HG03025 (cell line): Measurements from ENCODE around the gene TXNRD2.

Experiments used
- ATAC-seq: cut with Tn5 transposase; IDR thresholded peaks from one replicate; pipeline ENCODE4 v1.9.1; 2021; ENCODE audit warnings: mild to moderate bottlenecking, moderate library complexity; ENCODE audit not compliant: unreplicated experiment, low FRiP score

Gene TXNRD2

DNA sequence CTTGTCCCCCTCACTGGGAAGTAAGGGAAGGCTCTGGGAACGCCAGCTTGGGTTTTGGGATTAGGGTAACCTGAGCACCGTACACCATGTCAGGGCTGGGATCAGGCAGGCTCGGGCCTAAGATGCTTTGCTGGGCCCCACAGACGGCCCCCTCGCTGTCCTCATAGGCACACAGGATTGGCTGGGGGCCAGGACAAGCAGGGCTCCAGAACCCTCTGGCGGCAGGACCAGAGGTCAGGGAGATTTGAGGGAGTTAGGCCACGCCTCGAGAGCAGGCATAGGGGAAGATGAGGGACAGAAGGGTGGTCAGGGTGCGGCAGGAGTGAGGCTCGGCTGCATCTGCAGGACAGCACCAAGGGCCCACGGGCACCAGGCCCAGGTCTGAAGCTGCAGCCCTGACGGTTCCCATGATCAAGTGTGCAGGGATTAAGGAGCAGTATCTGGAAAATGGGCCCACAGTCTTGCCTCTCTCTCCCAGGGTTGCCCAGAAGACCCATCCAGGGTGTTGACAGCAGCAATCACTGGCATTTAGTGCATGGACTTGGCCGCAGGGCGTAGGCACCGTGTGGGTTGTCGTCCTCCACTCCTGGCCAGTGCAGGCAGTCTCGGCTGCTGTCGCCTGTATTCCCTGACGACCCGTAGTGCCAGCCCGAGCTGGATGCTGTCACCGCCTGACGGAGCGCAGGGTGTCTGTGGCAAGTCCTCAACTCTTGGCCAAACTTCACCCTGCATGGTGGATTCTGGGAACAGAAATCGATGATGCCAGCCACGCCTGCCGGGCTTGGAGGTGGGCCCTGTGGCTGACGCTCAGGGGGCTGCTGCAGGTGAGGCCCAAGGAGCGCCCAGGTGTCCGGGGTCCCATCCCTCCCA, 71.2 kb downstream of the TXNRD2 start:
- ATAC-seq = no peak

- no peak for ATAC-seq
These were observed 72.0 kb downstream of the TXNRD2 start for GRCh38 chr22:19869497-19870152.

DNA sequence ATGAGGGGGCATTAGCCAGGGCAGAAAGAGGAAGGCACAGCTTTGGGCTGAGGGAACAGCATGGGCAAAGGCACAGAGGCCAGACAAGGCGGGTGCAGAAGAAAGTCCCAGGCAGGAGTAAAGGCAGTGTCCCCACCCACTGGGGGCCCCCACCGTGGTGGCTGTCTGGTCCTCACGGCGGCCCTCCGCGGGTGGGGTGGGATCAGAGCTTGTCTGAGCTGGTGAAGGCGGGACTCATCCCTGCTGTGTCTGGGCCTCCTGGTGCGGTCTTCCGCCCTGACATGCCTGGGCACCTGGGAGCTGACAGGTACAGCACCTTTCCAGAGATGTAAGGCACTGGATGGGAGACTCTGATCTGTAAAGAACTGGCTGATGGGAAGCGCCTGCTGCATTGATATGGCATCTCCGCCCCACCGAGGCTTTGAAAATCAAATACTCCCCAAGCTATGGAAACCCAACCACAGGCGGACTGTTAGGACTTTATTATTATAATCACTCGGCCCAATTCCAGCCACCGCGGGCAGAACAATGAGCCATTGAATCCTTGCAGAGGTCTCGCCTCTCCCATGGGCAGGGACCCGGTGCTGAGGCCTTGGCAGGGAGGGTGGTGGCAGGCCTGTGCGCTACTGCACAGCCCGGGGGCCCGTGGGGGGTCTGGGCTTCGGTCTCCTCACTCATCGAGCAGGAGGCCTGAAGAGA, 72.7 kb downstream of the TXNRD2 start:
- no peak for ATAC-seq

- ATAC-seq = no peak
These were observed 73.3 kb downstream of the TXNRD2 start for GRCh38 chr22:19868333-19868732.

DNA sequence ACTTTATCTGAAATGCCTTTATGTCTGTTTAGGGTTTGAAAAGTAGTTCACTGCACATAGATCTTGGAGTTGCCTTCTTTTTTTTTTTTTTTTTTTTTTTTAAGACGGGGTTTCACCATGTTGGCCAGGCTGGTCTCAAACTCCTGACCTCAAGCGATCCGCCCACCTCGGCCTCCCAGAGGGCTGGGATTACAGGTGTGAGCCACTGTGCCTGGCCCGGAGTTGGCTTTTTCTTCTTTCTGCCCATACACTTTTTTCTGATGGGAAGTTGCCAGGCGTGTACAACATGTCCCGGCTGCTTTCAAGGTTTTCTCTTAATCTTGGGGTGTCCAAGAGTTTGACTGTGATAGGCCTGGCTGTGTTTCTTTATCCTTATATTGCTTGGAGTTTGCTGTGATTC, 74.0 kb downstream of the TXNRD2 start:
- no peak for ATAC-seq

DNA sequence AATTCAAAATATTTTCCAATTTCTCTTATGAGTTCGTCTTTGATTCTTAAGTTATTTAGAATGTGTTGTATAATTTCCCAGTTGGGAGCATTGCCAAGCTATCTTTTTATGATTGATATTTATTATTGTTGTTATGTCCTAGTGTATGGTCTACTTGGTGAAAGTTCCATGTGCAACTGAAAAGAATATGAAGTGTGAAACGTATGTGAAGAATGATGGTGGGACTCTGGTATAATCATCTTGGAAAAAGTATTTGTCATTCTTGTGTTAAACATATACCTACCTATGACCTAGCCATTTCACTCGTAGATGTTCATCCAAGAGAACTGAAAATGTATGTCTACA, 75.0 kb downstream of the TXNRD2 start:
- no peak for ATAC-seq

GRCh38 chr22:19865141-19865829, 76.3 kb downstream of the TXNRD2 start:
- no peak for ATAC-seq

DNA sequence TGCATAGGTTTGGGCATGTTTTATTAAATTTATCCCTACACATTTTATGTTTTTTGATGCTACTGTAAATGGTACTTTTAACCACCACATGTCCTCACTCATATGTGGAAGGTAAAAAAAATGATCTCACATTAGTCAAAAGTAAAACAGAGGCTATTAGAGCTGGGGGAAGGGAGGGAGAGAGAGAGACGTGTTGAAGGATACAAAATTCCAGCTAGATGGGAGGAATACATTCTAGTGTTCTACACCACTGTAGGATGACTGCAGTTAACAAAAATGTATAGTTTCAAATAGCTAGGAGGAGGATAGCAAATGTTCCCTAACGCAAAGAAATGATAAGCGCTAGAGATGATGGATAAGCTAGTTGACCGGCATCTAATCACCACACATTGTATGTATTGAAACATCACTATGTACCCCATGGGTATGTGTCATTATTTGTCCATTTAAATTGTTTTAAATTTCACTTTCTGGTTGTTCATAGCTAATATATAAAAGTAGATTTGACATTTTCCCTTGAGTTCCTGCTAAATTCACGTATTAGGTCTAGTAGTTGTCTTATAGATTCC, 77.0 kb downstream of the TXNRD2 start:
- ATAC-seq = no peak

DNA sequence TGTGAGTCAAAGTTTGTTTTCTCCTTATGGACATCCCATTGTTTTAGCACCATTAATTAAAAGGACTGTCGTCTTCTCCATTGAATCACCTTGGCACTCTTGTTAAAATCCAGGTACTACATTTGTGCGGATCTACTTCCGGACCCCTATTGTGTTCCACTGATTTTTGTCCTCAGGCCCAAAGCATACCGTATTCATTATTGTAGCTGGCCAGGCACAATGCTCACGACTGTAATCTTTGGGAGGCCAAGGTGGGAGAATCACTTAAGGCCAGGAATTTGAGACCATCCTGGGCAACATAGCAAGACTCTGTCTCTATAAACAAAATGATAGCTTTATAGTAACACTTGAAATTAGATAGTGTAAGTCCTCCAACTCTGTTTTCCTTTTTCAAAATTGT, 78.0 kb downstream of the TXNRD2 start:
- no peak for ATAC-seq

- no peak for ATAC-seq
These were observed 78.9 kb downstream of the TXNRD2 start for GRCh38 chr22:19862619-19863246.

DNA sequence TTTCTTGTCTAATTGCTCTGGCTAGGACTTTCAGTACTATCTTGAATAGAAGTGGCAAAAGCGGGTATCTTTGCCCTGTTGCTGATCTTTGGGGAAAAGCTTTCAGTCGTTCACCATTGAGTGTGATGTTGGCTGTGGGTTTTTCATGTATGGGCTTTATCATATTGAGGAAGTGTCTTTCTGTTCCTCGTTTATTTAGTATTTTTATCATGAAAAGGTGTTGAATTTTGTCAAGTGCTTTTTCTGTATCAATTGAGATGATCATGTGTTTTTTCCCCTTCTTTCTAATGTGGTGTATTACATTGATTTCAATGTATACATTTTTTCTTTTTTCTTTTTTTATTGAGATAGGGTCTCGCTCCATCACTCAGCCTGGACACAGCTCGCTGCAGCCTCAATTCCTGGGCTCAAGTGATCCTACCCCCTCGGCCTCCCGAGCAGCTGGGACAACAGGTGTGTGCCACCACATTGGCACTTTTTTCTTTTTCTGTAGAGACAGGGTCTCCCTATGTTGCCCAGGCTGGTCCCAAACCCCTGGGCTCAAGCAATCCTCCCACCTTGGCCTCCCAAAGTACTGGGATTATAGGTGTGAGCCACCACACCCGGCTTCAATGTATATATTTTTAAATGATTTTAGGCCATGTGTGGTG, 81.6 kb downstream of the TXNRD2 start:
- no peak for ATAC-seq

GRCh38 chr22:19857382-19857781, 84.2 kb downstream of the TXNRD2 start:
- ATAC-seq = no peak

GRCh38 chr22:19855504-19856409, 85.9 kb downstream of the TXNRD2 start:
- peak; percentile 17 for ATAC-seq

GRCh38 chr22:19854778-19855503, 86.7 kb downstream of the TXNRD2 start, which contains the start of the genes GNB1L and RTL10:
TSS of gene GNB1L (minus strand) at chr22:19854874. CDS start at chr22:19821355, 33,519 bp downstream.
TSS of gene RTL10 (minus strand) at chr22:19854874. CDS start at chr22:19852261, 2,613 bp downstream.
- peak; percentile 80 for ATAC-seq

DNA sequence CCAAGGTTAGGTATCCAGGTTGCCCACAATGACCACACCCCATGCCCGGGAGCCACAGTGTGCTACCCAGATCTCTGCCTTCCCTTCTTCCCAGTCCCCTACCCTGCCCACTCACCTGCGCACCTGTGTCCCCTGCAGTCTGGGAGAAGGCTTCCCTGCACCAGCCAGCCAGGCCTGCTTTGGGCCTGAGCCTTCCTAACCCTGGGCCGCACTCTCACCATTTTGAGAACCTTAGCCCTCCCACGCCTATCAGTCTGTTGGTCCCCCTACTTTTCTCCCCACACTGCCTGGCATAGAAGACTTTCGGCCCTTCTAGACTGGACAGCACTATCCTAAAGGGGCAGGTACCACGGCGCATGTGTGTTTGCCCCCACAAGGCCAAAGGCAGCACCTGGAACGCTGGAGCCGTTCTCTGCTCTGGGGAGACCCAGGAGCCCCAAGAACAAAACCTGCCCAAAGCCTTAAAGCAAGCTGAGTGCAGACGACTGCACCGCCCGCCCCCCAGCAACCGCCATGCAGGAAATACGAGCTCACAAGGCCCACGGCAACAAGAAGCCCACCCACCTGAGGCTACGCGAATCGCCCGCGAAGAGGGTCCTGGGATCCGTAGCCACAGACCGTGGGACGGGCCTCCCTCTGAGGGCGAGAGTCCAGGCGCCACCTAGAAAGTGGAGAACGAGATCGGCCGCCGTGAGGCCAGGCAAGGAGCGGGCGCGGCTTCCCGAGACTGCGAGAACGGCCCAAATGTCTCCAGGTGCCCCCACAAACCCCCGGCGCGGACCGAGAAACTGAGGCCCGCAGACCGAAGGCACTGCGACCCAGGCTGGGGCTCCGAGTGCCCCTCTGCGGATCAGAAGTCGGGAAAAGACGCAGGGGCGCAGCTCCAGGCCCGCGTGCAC, 87.5 kb downstream of the TXNRD2 start:
- no peak for ATAC-seq

DNA sequence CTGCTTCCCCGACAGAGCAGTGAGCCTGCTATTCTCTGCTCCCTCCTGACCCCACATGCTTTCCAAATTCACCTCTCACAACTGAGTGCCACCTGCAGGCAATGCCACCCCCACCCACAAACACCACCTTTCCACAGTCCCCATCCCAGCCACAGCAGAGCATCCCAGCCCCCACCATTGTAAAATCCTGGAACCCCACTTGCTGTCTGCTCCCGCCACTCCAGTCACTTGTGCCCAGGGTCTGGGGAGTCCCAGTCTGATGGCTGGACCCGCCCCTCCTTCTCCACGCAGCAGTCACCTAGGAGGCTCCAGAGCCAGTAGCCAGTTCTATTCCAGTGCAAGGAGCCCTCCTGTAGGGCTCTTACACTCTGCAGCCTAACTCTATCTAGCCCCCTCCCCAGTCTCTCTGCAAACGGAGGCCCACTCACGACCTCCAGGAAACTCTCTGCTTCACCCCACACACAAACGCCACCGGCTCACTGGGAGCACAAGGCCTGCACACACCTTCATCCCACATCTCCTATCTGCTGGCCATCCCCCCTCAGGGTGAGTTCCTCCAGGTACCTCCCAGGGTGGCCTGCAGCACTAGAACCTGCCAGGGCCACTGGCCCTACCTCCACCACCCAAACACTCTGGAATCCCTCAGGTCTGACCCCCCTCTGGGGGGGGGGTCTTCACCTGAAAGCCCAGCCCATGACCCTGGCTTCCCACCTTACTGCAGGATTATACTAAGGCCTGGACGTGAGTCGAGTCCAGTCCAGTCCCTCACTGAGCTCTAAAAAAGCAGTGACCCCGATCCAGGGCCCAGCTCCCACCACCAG, 88.3 kb downstream of the TXNRD2 start:
- ATAC-seq = no peak
